Lung microvascular endothelial cell (primary cell): Measurements from ENCODE around the gene PRPH2. TPM values are rescaled to one million over a fixed set of nuclear protein-coding genes. Genes with fewer than 3 reads are reported as not detected.

ENCODE experiments used
- total RNA-seq: library from RNA; depleted of rRNA; stranded (reverse); fragments of >200 nt; gene quantifications from 2 replicates; pipeline ENCODE4 v1.2.1, GENCODE V29; 2014

PRPH2 gene
- total RNA-seq, 1 donor from 2014 or later = 0.60 TPM

Other genes with a start within 250 kb of the PRPH2 start
- 17.4 and 23.2 TPM in 2 replicates for gene UBR2, start 158.6 kb downstream of the PRPH2 start, total RNA-seq
- gene TBCC, start 23.5 kb upstream of the PRPH2 start, total RNA-seq = 26.4 and 35.5 TPM in 2 replicates
- 2.8 and 5.6 TPM in 2 replicates for gene BICRAL, start 59.5 kb upstream of the PRPH2 start, total RNA-seq
- gene RPL7L1, start 157.0 kb upstream of the PRPH2 start, total RNA-seq = 76.5 and 91.5 TPM in 2 replicates
- gene PTCRA, start 193.5 kb upstream of the PRPH2 start, total RNA-seq = not detected in 2 replicates
- gene CNPY3, start 206.9 kb upstream of the PRPH2 start, total RNA-seq = 16.6 and 38.1 TPM in 2 replicates
- gene GNMT, start 238.2 kb upstream of the PRPH2 start, total RNA-seq = under 0.01 TPM in 1 of 2 replicates, not detected in the other